Measurements from ENCODE around the gene RANGRF.

GRCh38 chr17:8272421-8272820, 16.0 kb upstream of the RANGRF start:
- TF ChIP-seq POLR2AphosphoS5 (IDR thresholded peaks at IDR 0.05; ENCODE audit: borderline replicate concordance, low read depth, low read length) (no peak), EZH2 (IDR thresholded peaks at IDR 0.05) (no peak)

Data from SK-N-MC (cell line).